NCI-H2107 (cell line): ENCODE data around the gene BTBD7.
A peak's percentile ranks its signal among the peaks of the same experiment; 100 is the strongest.
"Not testable (repeated sequence)": the region's sequence is repeated elsewhere in the genome, so short reads cannot be mapped to it uniquely, and the experiment has no call there.

Source experiments
- DNase-seq: peaks from one replicate; lab custom pipeline; 2025; lab: John Stamatoyannopoulos, UW

BTBD7 gene

GRCh38 chr14:93240678-93241000 is 92.2 kb downstream of the BTBD7 start:
- no peak for DNase-seq

- no peak for DNase-seq
Measured at GRCh38 chr14:93239869-93240677, 92.8 kb downstream of the BTBD7 start.

GRCh38 chr14:93234798-93235197 is 98.0 kb downstream of the BTBD7 start:
- DNase-seq = no peak

GRCh38 chr14:93233078-93233477 is 99.8 kb downstream of the BTBD7 start:
- DNase-seq = not testable (repeated sequence)

- no peak for DNase-seq
Measured at GRCh38 chr14:93232159-93232558, 100.7 kb downstream of the BTBD7 start.

- peak; percentile 38 for DNase-seq
Measured at GRCh38 chr14:93231129-93231979, 101.5 kb downstream of the BTBD7 start.

GRCh38 chr14:93230539-93230938 is 102.3 kb downstream of the BTBD7 start:
- DNase-seq = no peak

- no peak for DNase-seq
Measured at GRCh38 chr14:93228550-93228949, 104.3 kb downstream of the BTBD7 start.

- no peak for DNase-seq
Measured at GRCh38 chr14:93223565-93223964, 109.3 kb downstream of the BTBD7 start.

GRCh38 chr14:93220509-93220908 is 112.3 kb downstream of the BTBD7 start:
- no peak for DNase-seq

- peak; percentile 65 for DNase-seq
Measured at GRCh38 chr14:93219103-93219726, 113.6 kb downstream of the BTBD7 start.

- no peak for DNase-seq
Measured at GRCh38 chr14:93214598-93214997, 118.2 kb downstream of the BTBD7 start.

- DNase-seq = no peak
Measured at GRCh38 chr14:93212432-93212831, 120.4 kb downstream of the BTBD7 start.

GRCh38 chr14:93207468-93208308 is 125.1 kb downstream of the BTBD7 start:
- no peak for DNase-seq

- peak; percentile 99 for DNase-seq
Measured at GRCh38 chr14:93206793-93207467, 125.9 kb downstream of the BTBD7 start, which contains the start of the genes GON7 and UBR7. GON7 (minus strand) TSS chr14:93207065; CDS start chr14:93207037, 28 bp downstream. UBR7 (plus strand) TSS chr14:93207256; CDS start chr14:93207292, 36 bp downstream.

GRCh38 chr14:93201155-93201704 is 131.6 kb downstream of the BTBD7 start:
- no peak for DNase-seq

GRCh38 chr14:93200553-93200952 is 132.3 kb downstream of the BTBD7 start:
- no peak for DNase-seq

- no peak for DNase-seq
Measured at GRCh38 chr14:93199031-93199430, 133.8 kb downstream of the BTBD7 start.

GRCh38 chr14:93195316-93195999 is 137.4 kb downstream of the BTBD7 start:
- no peak for DNase-seq
